OCI-LY3 (cell line): Measurements from ENCODE around the gene PPP2R5C.

ENCODE experiments used
- H2AFZ ChIP-seq: fragments of 200-600, 300-600 bp; shearing (Covaris generic); 2 replicates; pipeline ENCODE4 v1.6.0; 2014; ENCODE audit warnings: antibody characterized with exemption, low read depth, low read length
- H3K27ac ChIP-seq: fragments of 200-600, 300-600 bp; sonication (generic); 2 replicates; pipeline ENCODE4 v1.5.1; 2014; ENCODE audit warnings: mild to moderate bottlenecking, low read length, moderate library complexity, mixed read lengths
- H3K27me3 ChIP-seq: fragments of 200-600, 300-600 bp; sonication (generic); 2 replicates; pipeline ENCODE4 v1.6.1; 2014; ENCODE audit warnings: low read depth, low read length, mixed read lengths
- H3K36me3 ChIP-seq: fragments of 200-600, 300-600 bp; sonication (generic); replicated peaks from 2 replicates; pipeline ENCODE3; 2014; ENCODE audit warnings: low read depth, low read length, mixed read lengths
- H3K4me1 ChIP-seq: fragments of 300-600, 200-600 bp; sonication (generic); 2 replicates; pipeline ENCODE4 v1.6.1; 2014; ENCODE audit warnings: low read length, mixed read lengths
- H3K4me2 ChIP-seq: fragments of 200-600, 300-600 bp; sonication (generic); 2 replicates; pipeline ENCODE4 v1.6.1; 2014; ENCODE audit warnings: low read length, mixed read lengths
- H3K4me3 ChIP-seq: fragments of 300-600, 200-600 bp; sonication (generic); 2 replicates; pipeline ENCODE4 v1.5.1; 2014; ENCODE audit warnings: antibody characterized with exemption, mild to moderate bottlenecking, low read length, moderate library complexity
- H3K79me2 ChIP-seq: fragments of 300-600, 200-600 bp; shearing (Covaris generic); 2 replicates; pipeline ENCODE4 v1.6.1; 2014; ENCODE audit warnings: mild to moderate bottlenecking, low read length, mixed read lengths
- H3K9ac ChIP-seq: fragments of 300-600, 200-600 bp; shearing (Covaris generic); 2 replicates; pipeline ENCODE4 v1.6.0; 2014; ENCODE audit warnings: mild to moderate bottlenecking, low read length, moderate library complexity
- H3K9me3 ChIP-seq: fragments of 200-600, 300-600 bp; shearing (Covaris generic); 2 replicates; pipeline ENCODE4 v1.6.1; 2014; ENCODE audit warnings: low read length, mixed read lengths; ENCODE audit not compliant: insufficient read depth
- H4K20me1 ChIP-seq: fragments of 200-600, 300-600 bp; sonication (generic); 2 replicates; pipeline ENCODE4 v1.6.1; 2016; ENCODE audit warnings: low read length, mixed read lengths; ENCODE audit not compliant: insufficient read depth
- CTCF ChIP-seq: fragments of 200-600, 300-600 bp; sonication (generic); IDR thresholded peaks from 2 replicates; pipeline ENCODE4 v1.5.1; 2014; ENCODE audit warnings: antibody characterized with exemption, low read length, low read depth
- EZH2phosphoT487 ChIP-seq: fragments of 200-600 bp; shearing (Covaris generic); IDR thresholded peaks from 2 replicates; pipeline ENCODE4 v1.6.1; 2018; ENCODE audit warnings: antibody characterized with exemption, mixed run types, low read depth

PPP2R5C gene

GRCh38 chr14:101838476-101838875 is 77.0 kb downstream of the PPP2R5C start:
- H3K36me3 ChIP-seq, result peaks cover 8% of the 10 kb centered on the region
- H3K9ac ChIP-seq, result no peak overlapping the region
- H3K79me2 ChIP-seq, result peaks cover 61% of the 10 kb centered on the region
- peaks cover 16% of the 10 kb centered on the region for H4K20me1 ChIP-seq
- TF ChIP-seq EZH2phosphoT487 (no peak), CTCF (no peak)
- no peaks in the 10 kb centered on the region for H3K9me3 ChIP-seq
- no peaks in the 10 kb centered on the region for H3K27me3 ChIP-seq
- H2AFZ ChIP-seq, result no peak overlapping the region
- peaks cover 54% of the 10 kb centered on the region for H3K4me1 ChIP-seq
- peak overlapping the region; percentile 37 for H3K4me2 ChIP-seq
- H3K27ac ChIP-seq, result no peak overlapping the region
- H3K4me3 ChIP-seq, result no peak overlapping the region

- Histone ChIP-seq H3K79me2 (peaks cover 56% of the 10 kb centered on the region), H4K20me1 (peaks cover 11% of the 10 kb centered on the region), H3K27ac (peak overlapping the region; percentile 32), H3K27me3 (no peaks in the 10 kb centered on the region), H3K4me1 (peaks cover 58% of the 10 kb centered on the region), H3K4me2 (peak overlapping the region; percentile 68), H3K9me3 (no peaks in the 10 kb centered on the region), H3K4me3 (peak overlapping the region; percentile 15; the same call in 1 of the 2 replicates), H3K9ac (peak overlapping the region; percentile 23; the same call in 1 of the 2 replicates), H3K36me3 (peaks cover 4% of the 10 kb centered on the region), H2AFZ (no peak overlapping the region)
- TF ChIP-seq EZH2phosphoT487 (no peak), CTCF (no peak)
Observed at GRCh38 chr14:101839236-101839635, 77.7 kb downstream of the PPP2R5C start.

- no peaks in the 10 kb centered on the region for H3K27me3 ChIP-seq
- H3K9me3 ChIP-seq, result no peaks in the 10 kb centered on the region
- no peak overlapping the region for H2AFZ ChIP-seq
- H3K79me2 ChIP-seq, result peaks cover 56% of the 10 kb centered on the region
- TF ChIP-seq CTCF, result no peak
- H3K4me2 ChIP-seq, result peak overlapping the region; percentile 68
- peaks cover 4% of the 10 kb centered on the region for H3K36me3 ChIP-seq
- peaks cover 9% of the 10 kb centered on the region; the same call in 1 of the 2 replicates for H4K20me1 ChIP-seq
- H3K4me3 ChIP-seq, result peak overlapping the region; percentile 15; the same call in 1 of the 2 replicates
- peaks cover 62% of the 10 kb centered on the region for H3K4me1 ChIP-seq
- H3K9ac ChIP-seq, result peak overlapping the region; percentile 23; the same call in 1 of the 2 replicates
- peak overlapping the region; percentile 32 for H3K27ac ChIP-seq
Observed at GRCh38 chr14:101839661-101840060, 78.2 kb downstream of the PPP2R5C start.

- Histone ChIP-seq H3K4me3 (peak overlapping the region; percentile 30; the same call in 1 of the 2 replicates), H3K27me3 (no peaks in the 10 kb centered on the region), H2AFZ (no peak overlapping the region), H3K9ac (no peak overlapping the region; the same call in 1 of the 2 replicates), H3K9me3 (no peaks in the 10 kb centered on the region), H3K79me2 (peaks cover 53% of the 10 kb centered on the region), H4K20me1 (peaks cover 3% of the 10 kb centered on the region; the same call in 1 of the 2 replicates), H3K27ac (no peak overlapping the region), H3K4me2 (peak overlapping the region; percentile 54), H3K36me3 (peaks cover 4% of the 10 kb centered on the region), H3K4me1 (peaks cover 73% of the 10 kb centered on the region)
- TF ChIP-seq CTCF (no peak), EZH2phosphoT487 (no peak)
Observed at GRCh38 chr14:101840649-101841369, 79.3 kb downstream of the PPP2R5C start.
